T-helper 17 cell (primary cell): ENCODE data around the gene SURF6. TPM values are rescaled to one million over a fixed set of nuclear protein-coding genes. Genes with fewer than 3 reads are reported as not detected.
A peak's percentile ranks its signal among the peaks of the same experiment; 100 is the strongest.
"Not testable (repeated sequence)": the region's sequence is repeated elsewhere in the genome, so short reads cannot be mapped to it uniquely, and the experiment has no call there.

ENCODE experiments used
- ATAC-seq: fragments of 150-1000 bp; cut with Tn5 transposase; 2 replicates; pipeline ENCODE4 v1.10.0; 2021; ENCODE audit warnings: mild to moderate bottlenecking, moderate library complexity
- DNase-seq, 3 donors: peaks; one replicate each; pipeline versions ENCODE4 v3.0.0 to v3.0.0-alpha.2; 2020 to 2021
- H3K9me3 ChIP-seq: one replicate; pipeline ENCODE4 v1.7.0; 2013; ENCODE audit warnings: low read length, mild to moderate bottlenecking; ENCODE audit not compliant: control insufficient read depth, poor library complexity, severe bottlenecking
- H3K27ac Mint-ChIP-seq: one replicate; pipeline ENCODE4 v1.8.0; 2022; ENCODE audit warnings: mild to moderate bottlenecking, moderate library complexity, mixed read lengths
- H3K27me3 Mint-ChIP-seq: one replicate; pipeline ENCODE4 v1.8.0; 2022; ENCODE audit warnings: mixed read lengths
- H3K36me3 Mint-ChIP-seq: one replicate; pipeline ENCODE4 v1.8.0; 2022; ENCODE audit warnings: low read depth, mixed read lengths
- H3K4me1 Mint-ChIP-seq: one replicate; pipeline ENCODE4 v1.8.0; 2022; ENCODE audit warnings: mild to moderate bottlenecking, mixed read lengths
- H3K4me3 Mint-ChIP-seq: one replicate; pipeline ENCODE4 v1.8.0; 2022; ENCODE audit warnings: mild to moderate bottlenecking, moderate library complexity, mixed read lengths
- total RNA-seq, 4 donors: library from RNA in 2 of 4; stranded (reverse) in 2 of 4; gene quantifications; one replicate each; pipeline ENCODE4 v1.2.3 and lab custom pipeline; 2022 to 2026

Gene SURF6
- total RNA-seq, 2 donors from 2014 or later: 13.6 to 14.0 TPM

GRCh38 chr9:133339641-133340040 lies 3.7 kb upstream of the SURF6 start:
- H3K27ac Mint-ChIP-seq: peak overlapping the region; percentile 16

DNA sequence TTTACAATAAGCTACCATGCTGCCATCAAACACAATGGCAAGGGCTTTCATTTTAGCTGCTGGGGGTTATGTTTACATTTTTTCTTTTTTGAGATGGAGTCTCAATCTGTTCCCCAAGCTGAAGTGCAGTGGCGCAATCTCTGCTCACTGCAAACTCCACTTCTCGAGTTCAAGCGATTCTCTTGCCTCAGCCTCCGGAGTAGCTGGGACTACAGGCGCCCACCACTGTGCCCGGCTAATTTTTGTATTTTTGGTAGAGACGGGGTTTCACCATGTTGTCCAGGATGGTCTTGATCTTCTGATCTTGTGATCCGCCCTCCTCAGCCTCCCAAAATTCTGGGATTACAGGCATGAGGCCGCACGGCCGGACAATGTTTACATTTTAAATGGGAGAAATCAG lies 1.1 kb downstream of the SURF6 start:
- H3K27me3 Mint-ChIP-seq, H3K27ac Mint-ChIP-seq, ATAC-seq, H3K9me3 ChIP-seq, DNase-seq, H3K36me3 Mint-ChIP-seq: not testable (repeated sequence)
- Mint-ChIP-seq H3K4me1 (peaks cover 23% of the 10 kb centered on the region), H3K4me3 (peak overlapping the region; percentile 96)

More at GRCh38 chr9:133339641-133340040, 3.7 kb upstream of the SURF6 start:
- H3K4me1 Mint-ChIP-seq: peaks cover 28% of the 10 kb centered on the region
- no peaks in the 10 kb centered on the region for H3K27me3 Mint-ChIP-seq
- ATAC-seq: no peak
- no peak overlapping the region for H3K4me3 Mint-ChIP-seq
- no peaks in the 10 kb centered on the region for H3K9me3 ChIP-seq
- peaks cover 2% of the 10 kb centered on the region for H3K36me3 Mint-ChIP-seq
- no peak for DNase-seq

- DNase-seq (no peak), ATAC-seq (no peak)
- Mint-ChIP-seq H3K36me3 (peaks cover 2% of the 10 kb centered on the region), H3K27ac (no peak overlapping the region), H3K4me1 (peaks cover 20% of the 10 kb centered on the region), H3K4me3 (peak overlapping the region; percentile 47), H3K27me3 (no peaks in the 10 kb centered on the region)
- H3K9me3 ChIP-seq: no peaks in the 10 kb centered on the region
Measured at GRCh38 chr9:133334161-133334560, 1.8 kb downstream of the SURF6 start.

DNA sequence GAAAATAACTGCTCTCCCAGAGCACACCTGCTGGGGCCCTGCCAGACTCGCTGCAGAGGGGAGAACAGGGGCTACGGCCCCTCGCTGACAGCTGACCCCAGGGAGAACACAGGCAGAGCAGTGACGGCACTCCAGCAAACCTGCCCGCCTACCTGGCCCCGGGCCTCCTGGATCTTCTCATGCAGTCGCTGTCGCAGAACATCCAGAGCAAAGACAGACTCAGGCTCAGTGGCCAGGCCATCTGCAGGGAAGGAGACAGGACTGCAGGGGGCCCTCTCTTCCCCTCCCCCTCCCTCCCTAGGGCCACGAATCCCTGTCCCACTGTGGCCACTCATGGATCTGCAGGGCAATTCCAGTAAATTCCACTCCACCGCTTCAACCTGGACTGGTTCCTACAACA lies 2.4 kb downstream of the SURF6 start:
- no peak overlapping the region for H3K27ac Mint-ChIP-seq
- no peaks in the 10 kb centered on the region for H3K9me3 ChIP-seq
- no peaks in the 10 kb centered on the region for H3K27me3 Mint-ChIP-seq
- ATAC-seq (no peak), DNase-seq (no peak)
- no peak overlapping the region for H3K4me3 Mint-ChIP-seq
- peaks cover 24% of the 10 kb centered on the region for H3K4me1 Mint-ChIP-seq
- H3K36me3 Mint-ChIP-seq: peaks cover 2% of the 10 kb centered on the region

DNA sequence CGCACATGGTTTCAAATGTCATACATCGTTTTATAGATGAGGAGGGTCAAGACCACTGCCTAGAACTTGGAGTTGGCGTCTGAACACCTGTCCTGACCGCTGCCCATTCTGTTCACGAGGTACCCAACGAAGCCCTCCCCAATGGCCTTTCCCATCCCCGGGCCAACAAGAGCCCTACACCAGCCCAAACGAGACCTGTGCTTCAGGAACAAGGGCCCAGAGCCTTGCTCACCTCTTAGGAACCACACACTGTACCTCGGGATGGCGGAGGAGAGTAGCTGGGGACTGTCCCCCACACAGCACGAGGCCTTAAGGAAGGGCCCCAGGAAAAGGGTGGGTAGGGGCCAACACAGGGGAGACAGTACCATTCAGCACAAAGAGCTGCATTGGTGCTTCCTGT lies 3.0 kb downstream of the SURF6 start:
- DNase-seq: no peak
- Mint-ChIP-seq H3K4me1 (peaks cover 24% of the 10 kb centered on the region), H3K4me3 (no peak overlapping the region), H3K27me3 (no peaks in the 10 kb centered on the region), H3K36me3 (peaks cover 2% of the 10 kb centered on the region), H3K27ac (no peak overlapping the region)
- H3K9me3 ChIP-seq: no peaks in the 10 kb centered on the region
- ATAC-seq: no peak

DNA sequence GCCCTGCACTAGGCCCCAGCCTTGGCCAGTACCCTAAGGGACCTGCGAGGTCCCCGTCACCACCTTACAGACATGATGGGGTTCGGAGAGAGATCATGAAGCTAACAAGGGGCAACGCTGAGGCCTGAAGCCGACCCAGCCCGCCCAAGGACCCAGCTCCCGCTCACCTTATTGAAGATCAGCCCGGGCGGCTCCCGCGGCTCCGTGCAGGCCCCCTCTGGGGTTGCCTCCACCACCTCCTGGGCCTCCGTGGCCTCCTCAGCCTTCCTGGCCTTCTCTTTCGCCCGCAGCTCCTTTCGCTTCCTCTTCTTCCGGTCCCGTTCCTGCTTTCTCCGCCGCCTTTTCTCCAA lies 3.6 kb downstream of the SURF6 start:
- Mint-ChIP-seq H3K36me3 (peaks cover 2% of the 10 kb centered on the region), H3K4me1 (peaks cover 24% of the 10 kb centered on the region), H3K27ac (no peak overlapping the region), H3K4me3 (no peak overlapping the region), H3K27me3 (no peaks in the 10 kb centered on the region)
- no peaks in the 10 kb centered on the region for H3K9me3 ChIP-seq
- no peak for ATAC-seq
- no peak for DNase-seq

DNA sequence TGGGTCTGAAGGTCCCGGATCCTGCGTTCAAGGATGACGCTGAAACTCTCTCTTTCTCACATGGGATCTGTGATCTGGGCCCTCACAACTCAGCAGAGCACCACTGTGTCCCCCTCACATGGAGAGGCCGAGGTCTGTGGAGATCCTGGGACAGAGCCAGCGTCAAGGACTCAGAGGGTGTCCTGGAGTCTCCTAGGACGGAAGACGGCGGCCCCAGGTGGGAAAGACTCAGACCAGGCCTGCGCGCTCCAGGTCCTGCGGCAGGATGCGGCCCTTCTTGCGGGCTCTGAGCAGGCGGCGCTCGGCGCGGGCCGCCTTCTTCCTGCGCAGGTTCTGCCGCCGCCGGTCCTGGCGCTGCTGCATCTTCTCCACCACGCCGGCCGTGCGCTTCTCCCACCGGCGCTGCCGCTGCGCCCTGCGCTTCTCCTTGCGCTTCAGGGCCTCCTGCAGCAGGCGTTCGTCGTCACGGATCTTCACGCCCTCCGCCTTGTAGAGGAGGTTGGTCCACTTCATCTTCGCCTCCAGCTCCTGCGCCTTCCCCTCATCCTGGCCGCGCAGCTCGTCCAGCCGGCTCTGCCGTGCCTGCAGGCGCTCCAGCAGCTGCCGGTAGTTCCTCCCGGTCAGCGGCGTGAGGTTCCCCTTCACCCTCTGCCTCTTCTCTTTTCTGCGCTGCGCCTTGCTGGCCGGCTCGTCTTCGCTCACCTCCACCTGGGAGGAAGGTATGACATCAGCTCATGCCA lies 4.2 kb downstream of the SURF6 start:
- Mint-ChIP-seq H3K27ac (no peak overlapping the region), H3K4me3 (no peak overlapping the region), H3K4me1 (peaks cover 24% of the 10 kb centered on the region), H3K36me3 (peaks cover 2% of the 10 kb centered on the region), H3K27me3 (no peaks in the 10 kb centered on the region)
- no peaks in the 10 kb centered on the region for H3K9me3 ChIP-seq
- ATAC-seq: no peak
- DNase-seq: no peak

- no peak overlapping the region for H3K4me3 Mint-ChIP-seq
- peaks cover 2% of the 10 kb centered on the region for H3K36me3 Mint-ChIP-seq
- no peaks in the 10 kb centered on the region for H3K27me3 Mint-ChIP-seq
- ATAC-seq (no peak), DNase-seq (no peak)
- H3K4me1 Mint-ChIP-seq: peaks cover 22% of the 10 kb centered on the region
- H3K27ac Mint-ChIP-seq: no peak overlapping the region
- no peaks in the 10 kb centered on the region for H3K9me3 ChIP-seq
Measured at GRCh38 chr9:133331221-133331620, 4.8 kb downstream of the SURF6 start.

GRCh38 chr9:133329306-133330156 lies 6.5 kb downstream of the SURF6 start:
- not testable (repeated sequence) for DNase-seq, H3K27me3 Mint-ChIP-seq, ATAC-seq, H3K9me3 ChIP-seq, H3K27ac Mint-ChIP-seq, H3K36me3 Mint-ChIP-seq, H3K4me3 Mint-ChIP-seq
- H3K4me1 Mint-ChIP-seq: peaks cover 14% of the 10 kb centered on the region

GRCh38 chr9:133327834-133328484 lies 8.0 kb downstream of the SURF6 start:
- peaks cover 14% of the 10 kb centered on the region for H3K4me1 Mint-ChIP-seq
- no peak for ATAC-seq

DNA sequence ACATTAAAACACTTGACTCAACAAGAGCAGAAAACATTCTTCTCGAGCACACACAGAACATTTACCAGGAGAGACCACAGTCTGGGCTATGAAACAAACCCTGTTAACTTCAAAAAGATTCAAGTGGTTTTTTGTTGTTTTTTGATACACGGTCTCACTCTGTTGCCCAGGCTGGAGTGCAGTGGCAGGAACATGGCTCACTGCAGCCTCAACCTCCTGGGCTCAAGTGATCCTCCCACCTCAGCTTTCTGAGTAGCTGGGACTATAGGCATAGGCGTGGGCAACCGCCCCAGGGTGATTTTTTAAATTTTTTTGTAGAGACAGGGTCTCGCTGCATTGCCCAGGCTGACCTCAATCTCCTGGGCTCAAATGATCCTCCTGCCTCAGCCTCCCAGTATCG lies 9.0 kb downstream of the SURF6 start:
- not testable (repeated sequence) for H3K9me3 ChIP-seq, H3K36me3 Mint-ChIP-seq, DNase-seq, H3K27ac Mint-ChIP-seq, H3K4me3 Mint-ChIP-seq, ATAC-seq, H3K27me3 Mint-ChIP-seq
- H3K4me1 Mint-ChIP-seq: peaks cover 12% of the 10 kb centered on the region

More at GRCh38 chr9:133327834-133328484, 8.0 kb downstream of the SURF6 start:
- H3K27me3 Mint-ChIP-seq: no peaks in the 10 kb centered on the region
- H3K4me3 Mint-ChIP-seq: no peak overlapping the region
- no peak for DNase-seq
- no peaks in the 10 kb centered on the region for H3K9me3 ChIP-seq
- no peak overlapping the region for H3K27ac Mint-ChIP-seq
- H3K36me3 Mint-ChIP-seq: peaks cover 2% of the 10 kb centered on the region

GRCh38 chr9:133323991-133324703 lies 11.8 kb downstream of the SURF6 start:
- peaks cover 4% of the 10 kb centered on the region for H3K4me1 Mint-ChIP-seq
- DNase-seq: no peak
- peaks cover 5% of the 10 kb centered on the region for H3K27me3 Mint-ChIP-seq
- H3K9me3 ChIP-seq: no peaks in the 10 kb centered on the region
- peaks cover 3% of the 10 kb centered on the region for H3K36me3 Mint-ChIP-seq
- no peak for ATAC-seq
- H3K27ac Mint-ChIP-seq: no peak overlapping the region
- H3K4me3 Mint-ChIP-seq: no peak overlapping the region

DNA sequence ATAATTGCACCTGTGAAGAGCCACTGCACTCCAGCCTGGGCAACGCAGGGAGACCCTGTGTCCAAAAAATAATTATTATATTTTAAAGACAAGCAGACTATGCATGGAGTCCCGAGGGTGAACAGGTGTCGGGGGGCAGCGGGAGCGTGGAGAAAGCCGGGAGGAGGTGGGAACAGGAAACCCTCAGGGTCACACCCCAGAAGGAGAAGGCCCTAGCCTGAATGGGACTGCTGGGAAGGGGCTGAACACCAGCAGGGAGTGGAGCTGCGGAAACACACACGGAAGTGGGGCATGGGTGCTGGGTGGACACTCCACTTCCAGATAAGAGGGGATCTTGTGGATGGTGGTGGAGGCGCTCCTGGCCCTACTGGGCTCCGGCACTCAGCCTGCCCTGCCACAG lies 12.8 kb downstream of the SURF6 start:
- DNase-seq (no peak), ATAC-seq (no peak)
- H3K9me3 ChIP-seq: no peaks in the 10 kb centered on the region
- Mint-ChIP-seq H3K36me3 (peaks cover 3% of the 10 kb centered on the region), H3K27ac (no peak overlapping the region), H3K27me3 (peaks cover 5% of the 10 kb centered on the region), H3K4me3 (no peak overlapping the region), H3K4me1 (no peaks in the 10 kb centered on the region)
